GM10847 (cell line): Measurements from ENCODE around the gene KCNQ4.

Experiments
- POLR2A ChIP-seq: IDR thresholded peaks from 2 replicates; pipeline ENCODE4 v1.6.1; 2011; ENCODE audit not compliant: insufficient read length; ENCODE audit errors: extremely low read depth

The KCNQ4 gene

GRCh38 chr1:40766560-40766959 is 17.0 kb upstream of the KCNQ4 start:
- TF ChIP-seq POLR2A, result no peak

GRCh38 chr1:40768146-40768990 is 15.2 kb upstream of the KCNQ4 start:
- no peak for TF ChIP-seq POLR2A

GRCh38 chr1:40769815-40770214 is 13.8 kb upstream of the KCNQ4 start:
- TF ChIP-seq POLR2A, result no peak

- TF ChIP-seq POLR2A, result no peak
Measured at GRCh38 chr1:40770296-40771070, 13.1 kb upstream of the KCNQ4 start.

GRCh38 chr1:40772146-40772955 is 11.2 kb upstream of the KCNQ4 start:
- TF ChIP-seq POLR2A, result no peak

DNA sequence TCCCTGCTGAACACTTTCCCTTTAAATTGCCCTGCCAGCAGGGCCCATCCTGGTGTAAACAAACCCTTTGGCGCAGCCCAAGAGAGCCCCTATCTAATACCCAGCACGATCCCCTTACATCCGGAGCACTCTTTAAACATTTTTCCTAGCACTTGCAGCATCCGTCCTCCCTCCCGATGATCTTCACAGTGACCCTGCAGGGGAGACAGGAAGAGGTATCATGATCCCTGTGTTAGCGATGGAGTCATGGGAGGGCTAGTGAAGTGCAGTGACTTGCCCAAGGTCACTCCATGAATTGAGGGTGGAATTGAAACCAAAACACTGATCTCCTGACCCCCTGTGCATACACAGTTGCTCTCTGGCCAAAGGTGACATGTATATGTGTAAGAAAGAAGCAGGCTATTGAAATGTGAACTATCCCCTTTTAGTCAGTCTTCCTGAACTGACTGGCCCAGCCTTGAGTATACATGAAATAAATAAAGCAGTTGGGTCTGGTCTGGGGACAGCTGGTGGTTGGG is 9.8 kb upstream of the KCNQ4 start:
- TF ChIP-seq POLR2A, result no peak

GRCh38 chr1:40774266-40774998 is 9.2 kb upstream of the KCNQ4 start:
- TF ChIP-seq POLR2A, result no peak

GRCh38 chr1:40776236-40777072 is 7.1 kb upstream of the KCNQ4 start:
- no peak for TF ChIP-seq POLR2A

GRCh38 chr1:40777224-40777970 is 6.2 kb upstream of the KCNQ4 start:
- TF ChIP-seq POLR2A, result no peak

GRCh38 chr1:40780678-40781607 is 2.6 kb upstream of the KCNQ4 start:
- TF ChIP-seq POLR2A, result no peak

DNA sequence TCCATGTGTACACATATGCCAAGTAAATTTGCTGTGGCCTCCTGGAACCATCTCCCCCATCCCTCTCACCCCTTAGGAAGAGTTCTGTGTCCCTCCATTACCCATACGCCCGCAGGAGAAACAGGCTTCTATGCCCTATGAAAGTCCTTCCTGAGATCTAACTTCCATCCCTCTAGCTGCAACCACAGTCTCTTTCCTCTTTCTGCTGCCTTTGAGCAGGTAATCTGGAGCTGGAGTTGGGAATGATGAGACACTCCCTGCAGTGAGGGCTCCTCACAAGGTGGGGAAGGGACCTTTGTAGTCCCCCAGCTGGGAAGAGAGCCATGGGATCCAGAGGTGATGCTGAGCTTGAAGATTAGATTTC is 2.0 kb upstream of the KCNQ4 start:
- no peak for TF ChIP-seq POLR2A

DNA sequence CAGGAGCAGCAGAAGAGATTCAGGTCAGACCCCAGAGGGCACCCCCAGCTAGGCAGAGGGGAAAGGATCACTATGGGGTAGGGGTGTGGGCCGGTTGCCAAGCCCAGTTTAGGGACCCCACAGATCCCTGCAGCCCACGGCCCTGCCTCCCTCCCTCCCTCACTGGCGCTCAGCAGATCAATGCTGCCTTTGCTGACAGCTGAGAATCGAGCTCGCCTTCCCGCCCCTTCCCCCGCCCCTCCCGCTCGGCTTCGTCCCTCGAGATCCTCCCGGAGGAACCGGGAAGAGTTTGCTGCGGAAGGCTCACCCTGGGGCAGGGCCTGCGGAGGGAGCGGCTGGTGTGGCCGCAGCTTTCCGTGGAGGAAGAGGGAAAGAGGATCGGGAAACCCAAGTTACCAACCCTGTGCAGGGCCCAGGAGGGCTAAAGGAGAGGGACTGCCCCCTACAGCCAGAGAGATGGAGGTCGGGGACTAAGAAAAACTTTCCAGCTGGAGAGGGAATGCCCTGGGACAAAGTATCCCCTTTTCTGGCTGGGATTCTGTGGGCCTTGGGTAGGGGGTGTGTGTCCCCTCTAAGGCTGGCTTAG is 1.1 kb upstream of the KCNQ4 start:
- no peak for TF ChIP-seq POLR2A
